Spleen (tissue), 7 donors: ENCODE data around the gene HOXB6.

ENCODE experiments used
- CTCF ChIP-seq, 11 experiments: fragments of 200-600 bp in 7 of 11; fragments of 450-650 bp in 4 of 11; sonication (generic) in 4 of 11; IDR thresholded peaks in 8 of 11; conservative IDR thresholded peaks in 3 of 11; 1 replicate in 7 of 11; 2 replicates in 4 of 11; pipeline versions ENCODE4 v1.4.0 to v1.8.0; 2016 to 2021; ENCODE audit warnings: antibody characterized with exemption in 11 of 11, inconsistent platforms in 4 of 11, mild to moderate bottlenecking in 1 of 11
- POLR2A ChIP-seq, 3 donors: fragments of 450-650 bp; IDR thresholded peaks; one replicate each; pipeline ENCODE4 v1.5.1; 2017; ENCODE audit warnings: antibody characterized with exemption in 3 of 3, mild to moderate bottlenecking in 1 of 3
- POLR2AphosphoS5 ChIP-seq, 3 donors: sonication (generic); formaldehyde crosslinking; IDR thresholded peaks; one replicate each; pipeline ENCODE4 v1.5.1; 2017; ENCODE audit warnings: antibody characterized with exemption in 3 of 3
- donor health status: DM: no; HTN: no; CAD: no; lungs with moderate emphysema.
- donor health status: DM: no; HTN: no; CAD: no.
- donor health status: DM: no; HTN: no; CAD: no.

- TF ChIP-seq POLR2A (IDR thresholded peaks at IDR 0.05) = no peak
- TF ChIP-seq CTCF (IDR thresholded peaks at IDR 0.05 in 8 of 11, conservative IDR thresholded peaks at IDR 0.05 in 3 of 11) = no peak
- peak in 2 of 3 donors; percentile 37 to 43 for TF ChIP-seq POLR2AphosphoS5 (IDR thresholded peaks at IDR 0.05)
Observed at GRCh38 chr17:48610282-48611211, 5.8 kb upstream of the HOXB6 start, which contains the start of gene HOXB7.
